ENCODE data around the gene SLC2A3.

- TF ChIP-seq, protein P1, sequence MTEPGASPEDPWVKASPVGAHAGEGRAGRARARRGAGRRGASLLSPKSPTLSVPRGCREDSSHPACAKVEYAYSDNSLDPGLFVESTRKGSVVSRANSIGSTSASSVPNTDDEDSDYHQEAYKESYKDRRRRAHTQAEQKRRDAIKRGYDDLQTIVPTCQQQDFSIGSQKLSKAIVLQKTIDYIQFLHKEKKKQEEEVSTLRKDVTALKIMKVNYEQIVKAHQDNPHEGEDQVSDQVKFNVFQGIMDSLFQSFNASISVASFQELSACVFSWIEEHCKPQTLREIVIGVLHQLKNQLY (CRISPR knock-in tag; IDR thresholded peaks at IDR 0.05), result no peak
- TF ChIP-seq SP1 (CRISPR knock-in tag; conservative IDR thresholded peaks at IDR 0.05) (no peak), SOX15 (CRISPR knock-in tag; IDR thresholded peaks at IDR 0.05) (no peak), ZNF512 (CRISPR knock-in tag; IDR thresholded peaks at IDR 0.05; ENCODE audit: borderline replicate concordance) (no peak), CREM (CRISPR knock-in tag; IDR thresholded peaks at IDR 0.05) (0 out of 2 replicates have a peak, but pooled peaks have one; percentile 21), MAX (CRISPR knock-in tag; IDR thresholded peaks at IDR 0.05) (no peak), ZNF263 (CRISPR knock-in tag; IDR thresholded peaks at IDR 0.05; ENCODE audit: low read depth) (no peak), ETV6 (CRISPR knock-in tag; IDR thresholded peaks at IDR 0.05) (no peak), NR2C2 (CRISPR knock-in tag; IDR thresholded peaks at IDR 0.05) (no peak), RELA (CRISPR knock-in tag; IDR thresholded peaks at IDR 0.05; ENCODE audit: borderline replicate concordance) (no peak), ZNF121 (CRISPR knock-in tag; IDR thresholded peaks at IDR 0.05) (no peak), NFATC4 (CRISPR knock-in tag; IDR thresholded peaks at IDR 0.05) (no peak)
- TF ChIP-seq, protein P2, sequence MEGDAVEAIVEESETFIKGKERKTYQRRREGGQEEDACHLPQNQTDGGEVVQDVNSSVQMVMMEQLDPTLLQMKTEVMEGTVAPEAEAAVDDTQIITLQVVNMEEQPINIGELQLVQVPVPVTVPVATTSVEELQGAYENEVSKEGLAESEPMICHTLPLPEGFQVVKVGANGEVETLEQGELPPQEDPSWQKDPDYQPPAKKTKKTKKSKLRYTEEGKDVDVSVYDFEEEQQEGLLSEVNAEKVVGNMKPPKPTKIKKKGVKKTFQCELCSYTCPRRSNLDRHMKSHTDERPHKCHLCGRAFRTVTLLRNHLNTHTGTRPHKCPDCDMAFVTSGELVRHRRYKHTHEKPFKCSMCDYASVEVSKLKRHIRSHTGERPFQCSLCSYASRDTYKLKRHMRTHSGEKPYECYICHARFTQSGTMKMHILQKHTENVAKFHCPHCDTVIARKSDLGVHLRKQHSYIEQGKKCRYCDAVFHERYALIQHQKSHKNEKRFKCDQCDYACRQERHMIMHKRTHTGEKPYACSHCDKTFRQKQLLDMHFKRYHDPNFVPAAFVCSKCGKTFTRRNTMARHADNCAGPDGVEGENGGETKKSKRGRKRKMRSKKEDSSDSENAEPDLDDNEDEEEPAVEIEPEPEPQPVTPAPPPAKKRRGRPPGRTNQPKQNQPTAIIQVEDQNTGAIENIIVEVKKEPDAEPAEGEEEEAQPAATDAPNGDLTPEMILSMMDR (IDR thresholded peaks at IDR 0.05), result peak; percentile 48; the same call in 1 of the 2 replicates
- TF ChIP-seq, protein P3, sequence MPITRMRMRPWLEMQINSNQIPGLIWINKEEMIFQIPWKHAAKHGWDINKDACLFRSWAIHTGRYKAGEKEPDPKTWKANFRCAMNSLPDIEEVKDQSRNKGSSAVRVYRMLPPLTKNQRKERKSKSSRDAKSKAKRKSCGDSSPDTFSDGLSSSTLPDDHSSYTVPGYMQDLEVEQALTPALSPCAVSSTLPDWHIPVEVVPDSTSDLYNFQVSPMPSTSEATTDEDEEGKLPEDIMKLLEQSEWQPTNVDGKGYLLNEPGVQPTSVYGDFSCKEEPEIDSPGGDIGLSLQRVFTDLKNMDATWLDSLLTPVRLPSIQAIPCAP (CRISPR knock-in tag; IDR thresholded peaks at IDR 0.05), result no peak
These were observed 2.7 kb downstream of the SLC2A3 start for GRCh38 chr12:7933255-7933726.

Measured in WTC11 (cell line).